ENCODE data around the gene CARD14. TPM values are rescaled to one million over a fixed set of nuclear protein-coding genes. Genes with fewer than 3 reads are reported as not detected.

CARD14 gene
- total RNA-seq, 1 donor from 2014 or later = 0.30 TPM

DNA sequence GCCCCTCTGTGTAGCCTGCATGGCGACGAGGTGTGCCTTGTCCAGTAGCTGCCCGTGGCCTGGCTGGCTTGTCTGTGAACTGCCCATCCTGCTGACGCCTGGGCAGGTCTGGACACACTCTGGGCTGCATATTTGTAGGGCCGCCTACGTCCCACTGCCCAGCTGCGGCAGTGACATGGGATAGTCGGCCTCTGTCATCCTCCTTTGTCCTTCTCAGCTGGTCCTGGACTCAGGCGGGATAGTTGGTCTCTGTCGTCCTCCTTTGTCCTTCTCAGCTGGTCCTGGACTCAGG is 14.5 kb downstream of the CARD14 start:
- no peaks in the 10 kb centered on the region for H3K4me1 Mint-ChIP-seq (ENCODE audit: low read depth)
- no peak overlapping the region for H3K4me3 Mint-ChIP-seq (ENCODE audit: unreplicated experiment)
- H3K36me3 Mint-ChIP-seq (ENCODE audit: low read depth) = no peaks in the 10 kb centered on the region
- H3K27ac Mint-ChIP-seq (ENCODE audit: unreplicated experiment) = no peak overlapping the region
- no peak for DNase-seq (ENCODE audit: low spot score)
- TF ChIP-seq, protein P1, sequence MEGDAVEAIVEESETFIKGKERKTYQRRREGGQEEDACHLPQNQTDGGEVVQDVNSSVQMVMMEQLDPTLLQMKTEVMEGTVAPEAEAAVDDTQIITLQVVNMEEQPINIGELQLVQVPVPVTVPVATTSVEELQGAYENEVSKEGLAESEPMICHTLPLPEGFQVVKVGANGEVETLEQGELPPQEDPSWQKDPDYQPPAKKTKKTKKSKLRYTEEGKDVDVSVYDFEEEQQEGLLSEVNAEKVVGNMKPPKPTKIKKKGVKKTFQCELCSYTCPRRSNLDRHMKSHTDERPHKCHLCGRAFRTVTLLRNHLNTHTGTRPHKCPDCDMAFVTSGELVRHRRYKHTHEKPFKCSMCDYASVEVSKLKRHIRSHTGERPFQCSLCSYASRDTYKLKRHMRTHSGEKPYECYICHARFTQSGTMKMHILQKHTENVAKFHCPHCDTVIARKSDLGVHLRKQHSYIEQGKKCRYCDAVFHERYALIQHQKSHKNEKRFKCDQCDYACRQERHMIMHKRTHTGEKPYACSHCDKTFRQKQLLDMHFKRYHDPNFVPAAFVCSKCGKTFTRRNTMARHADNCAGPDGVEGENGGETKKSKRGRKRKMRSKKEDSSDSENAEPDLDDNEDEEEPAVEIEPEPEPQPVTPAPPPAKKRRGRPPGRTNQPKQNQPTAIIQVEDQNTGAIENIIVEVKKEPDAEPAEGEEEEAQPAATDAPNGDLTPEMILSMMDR (IDR thresholded peaks at IDR 0.05) = no peak
- H3K27me3 Mint-ChIP-seq (ENCODE audit: low read depth) = peaks cover 8% of the 10 kb centered on the region
- H3K9me3 Mint-ChIP-seq (ENCODE audit: low read depth) = no peaks in the 10 kb centered on the region

DNA sequence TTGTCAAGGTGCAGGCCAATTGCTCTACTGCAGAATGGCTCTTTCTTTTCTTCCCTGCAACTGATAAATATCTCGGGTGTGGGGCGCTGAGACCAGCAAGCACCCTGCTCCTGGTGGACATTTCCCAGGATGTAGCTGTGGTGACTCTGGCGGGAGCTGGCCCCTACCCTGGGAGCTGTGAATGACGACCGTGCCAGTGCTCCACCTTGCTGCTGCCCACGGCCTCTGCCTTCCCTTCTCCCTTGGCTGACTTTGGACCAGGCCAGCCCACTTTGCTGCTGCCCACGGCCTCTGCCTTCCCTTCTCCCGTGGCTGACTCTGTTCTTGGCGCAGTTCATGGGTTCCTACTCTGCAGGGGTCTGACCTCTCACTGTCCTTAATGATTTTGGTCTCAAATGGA is 16.1 kb downstream of the CARD14 start:
- TF ChIP-seq, protein P1 (IDR thresholded peaks at IDR 0.05) = no peak
- Mint-ChIP-seq H3K4me3 (ENCODE audit: unreplicated experiment) (no peak overlapping the region), H3K9me3 (ENCODE audit: low read depth) (no peaks in the 10 kb centered on the region), H3K36me3 (ENCODE audit: low read depth) (no peaks in the 10 kb centered on the region), H3K27me3 (ENCODE audit: low read depth) (peaks cover 5% of the 10 kb centered on the region), H3K27ac (ENCODE audit: unreplicated experiment) (no peak overlapping the region), H3K4me1 (ENCODE audit: low read depth) (no peaks in the 10 kb centered on the region)
- DNase-seq (ENCODE audit: low spot score) = no peak

DNA sequence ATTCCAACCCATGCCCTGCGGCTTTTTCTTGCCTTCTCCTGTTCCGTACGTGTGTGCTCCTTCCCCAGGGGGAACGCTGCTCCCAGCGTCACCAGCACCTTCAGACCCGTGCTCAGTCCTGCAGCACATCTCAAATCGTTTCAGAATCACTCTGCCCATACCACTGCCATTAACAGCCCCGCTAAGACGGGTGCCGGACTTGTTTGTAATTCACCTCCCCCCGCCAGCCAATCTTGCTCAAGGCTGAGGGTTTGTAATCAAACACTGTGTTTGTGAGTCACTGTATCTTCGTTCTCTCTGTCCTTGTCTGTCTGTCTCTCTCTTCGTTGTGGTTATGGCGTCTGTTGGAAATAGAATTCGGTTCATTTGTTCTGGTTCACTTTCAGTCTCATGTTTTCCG is 17.3 kb downstream of the CARD14 start:
- no peak for DNase-seq (ENCODE audit: low spot score)
- H3K4me3 Mint-ChIP-seq (ENCODE audit: unreplicated experiment) = no peak overlapping the region
- TF ChIP-seq, protein P1 (IDR thresholded peaks at IDR 0.05) = no peak

DNA sequence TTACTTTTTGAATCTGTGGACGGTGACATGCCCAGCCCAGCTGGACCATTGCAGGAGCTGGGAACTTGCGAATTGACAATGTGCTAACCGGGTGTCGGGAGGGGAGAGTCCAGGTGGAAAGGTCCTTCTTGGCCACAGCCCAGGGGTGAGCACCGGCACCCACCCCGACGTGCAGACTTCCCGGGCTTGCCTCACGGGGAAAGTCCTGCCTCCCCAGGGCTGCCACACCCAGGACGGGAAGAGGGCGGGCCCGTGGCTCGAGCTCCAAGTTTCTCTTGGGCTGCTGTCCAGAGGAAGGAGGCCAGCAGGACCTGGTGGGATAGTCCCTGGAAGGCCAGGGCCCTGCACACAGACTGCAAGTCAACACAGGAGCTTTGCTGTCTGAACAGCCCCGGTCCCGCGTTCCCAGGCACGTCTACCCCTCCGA is 17.7 kb downstream of the CARD14 start:
- Mint-ChIP-seq H3K4me3 (ENCODE audit: unreplicated experiment) (no peak overlapping the region), H3K36me3 (ENCODE audit: low read depth) (no peaks in the 10 kb centered on the region), H3K27ac (ENCODE audit: unreplicated experiment) (no peak overlapping the region), H3K27me3 (ENCODE audit: low read depth) (peaks cover 3% of the 10 kb centered on the region), H3K4me1 (ENCODE audit: low read depth) (peaks cover 11% of the 10 kb centered on the region), H3K9me3 (ENCODE audit: low read depth) (no peaks in the 10 kb centered on the region)
- TF ChIP-seq, protein P1 (IDR thresholded peaks at IDR 0.05) = no peak
- no peak for DNase-seq (ENCODE audit: low spot score)

More for the DNA sequence above, 17.3 kb downstream of the CARD14 start:
- Mint-ChIP-seq H3K27ac (ENCODE audit: unreplicated experiment) (no peak overlapping the region), H3K27me3 (ENCODE audit: low read depth) (peaks cover 3% of the 10 kb centered on the region), H3K9me3 (ENCODE audit: low read depth) (no peaks in the 10 kb centered on the region), H3K36me3 (ENCODE audit: low read depth) (no peaks in the 10 kb centered on the region), H3K4me1 (ENCODE audit: low read depth) (peaks cover 7% of the 10 kb centered on the region)

DNA sequence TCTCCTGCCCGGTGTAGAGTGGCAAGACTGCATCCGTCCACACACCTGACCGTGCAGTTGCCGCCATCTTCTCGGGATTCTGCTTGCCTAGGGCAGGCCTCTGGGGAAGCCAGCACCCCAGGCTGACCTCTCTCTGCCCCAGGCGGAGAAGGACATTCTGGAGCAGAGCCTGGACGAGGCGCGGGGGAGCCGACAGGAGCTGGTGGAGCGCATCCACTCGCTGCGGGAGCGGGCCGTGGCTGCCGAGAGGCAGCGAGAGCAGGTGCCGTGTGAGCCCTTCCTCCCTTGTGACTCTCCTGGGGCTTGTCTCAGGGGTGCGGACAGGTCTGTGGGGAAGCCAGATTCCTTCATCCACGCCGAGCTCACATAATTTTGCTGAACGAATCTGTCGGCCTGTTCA is 19.8 kb downstream of the CARD14 start:
- Mint-ChIP-seq H3K4me3 (ENCODE audit: unreplicated experiment) (no peak overlapping the region), H3K9me3 (ENCODE audit: low read depth) (no peaks in the 10 kb centered on the region), H3K27ac (ENCODE audit: unreplicated experiment) (no peak overlapping the region), H3K4me1 (ENCODE audit: low read depth) (peaks cover 18% of the 10 kb centered on the region), H3K36me3 (ENCODE audit: low read depth) (no peaks in the 10 kb centered on the region), H3K27me3 (ENCODE audit: low read depth) (peaks cover 2% of the 10 kb centered on the region)
- DNase-seq (ENCODE audit: low spot score) = no peak
- TF ChIP-seq, protein P1 (IDR thresholded peaks at IDR 0.05) = no peak
